ENCODE measurements around the gene ACBD6.

Gene ACBD6

GRCh38 chr1:180366371-180367068 lies 135.9 kb downstream of the ACBD6 start:
- no peak for DNase-seq

- DNase-seq, result no peak
Observed at GRCh38 chr1:180365039-180365438, 137.3 kb downstream of the ACBD6 start.

- no peak for DNase-seq
Observed at GRCh38 chr1:180363246-180363995, 139.0 kb downstream of the ACBD6 start.

- no peak for DNase-seq
Observed at GRCh38 chr1:180360333-180361075, 141.9 kb downstream of the ACBD6 start.

- DNase-seq, result peak; percentile 35
Observed at GRCh38 chr1:180358649-180359048, 143.7 kb downstream of the ACBD6 start.

GRCh38 chr1:180353945-180354344 lies 148.4 kb downstream of the ACBD6 start:
- peak; percentile 69 for DNase-seq

- DNase-seq, result no peak
Observed at GRCh38 chr1:180352588-180352987, 149.8 kb downstream of the ACBD6 start.

GRCh38 chr1:180352021-180352420 lies 150.4 kb downstream of the ACBD6 start:
- DNase-seq, result no peak

GRCh38 chr1:180345148-180345547 lies 157.2 kb downstream of the ACBD6 start:
- no peak for DNase-seq

- DNase-seq, result peak; percentile 77
Observed at GRCh38 chr1:180343921-180344769, 158.2 kb downstream of the ACBD6 start.

GRCh38 chr1:180327089-180327488 lies 175.3 kb downstream of the ACBD6 start:
- no peak for DNase-seq

GRCh38 chr1:180312926-180313325 lies 189.5 kb downstream of the ACBD6 start:
- DNase-seq, result no peak

GRCh38 chr1:180311011-180311730 lies 191.2 kb downstream of the ACBD6 start:
- no peak for DNase-seq

- DNase-seq, result no peak
Observed at GRCh38 chr1:180310095-180310494, 192.3 kb downstream of the ACBD6 start.

GRCh38 chr1:180309338-180309737 lies 193.0 kb downstream of the ACBD6 start:
- DNase-seq, result no peak

GRCh38 chr1:180301135-180301742 lies 201.1 kb downstream of the ACBD6 start:
- no peak for DNase-seq

- DNase-seq, result peak; percentile 94
Observed at GRCh38 chr1:180299479-180300221, 202.7 kb downstream of the ACBD6 start.

GRCh38 chr1:180295999-180296398 lies 206.4 kb downstream of the ACBD6 start:
- DNase-seq, result no peak

GRCh38 chr1:180294711-180295110 lies 207.7 kb downstream of the ACBD6 start:
- DNase-seq, result no peak

GRCh38 chr1:180291004-180291403 lies 211.4 kb downstream of the ACBD6 start:
- no peak for DNase-seq
